Testis (tissue), 3 donors: ENCODE results near the gene TUBB3. TPM values are rescaled to one million over a fixed set of nuclear protein-coding genes. Genes with fewer than 3 reads are reported as not detected.
"Not testable (repeated sequence)": the region's sequence is repeated elsewhere in the genome, so short reads cannot be mapped to it uniquely, and the experiment has no call there.

ENCODE experiments used
- DNase-seq: peaks from one replicate; pipeline ENCODE4 v3.0.0-alpha.2; 2019
- H3K27ac ChIP-seq, 2 donors: fragments of 200-600 bp; sonication (generic); one replicate each; pipeline ENCODE4 v1.5.1; 2019
- H3K27me3 ChIP-seq: fragments of 200-600 bp; sonication (generic); one replicate; pipeline ENCODE4 v1.5.1; 2019
- H3K36me3 ChIP-seq: fragments of 200-600 bp; sonication (generic); one replicate; pipeline ENCODE4 v1.5.1; 2017; ENCODE audit warnings: low read depth; ENCODE audit errors: missing control alignments
- H3K4me1 ChIP-seq: fragments of 200-600 bp; sonication (generic); one replicate; pipeline ENCODE4 v1.5.1; 2019
- H3K4me3 ChIP-seq, 2 donors: fragments of 200-600 bp; sonication (generic); one replicate each; pipeline ENCODE4 v1.5.1; 2017 to 2019
- H3K9me3 ChIP-seq: fragments of 200-600 bp; sonication (generic); one replicate; pipeline ENCODE4 v1.5.1; 2017
- CTCF ChIP-seq, 3 experiments: fragments of 450-650 bp in 2 of 3; fragments of 200-600 bp in 1 of 3; sonication (generic) in 1 of 3; IDR thresholded peaks; one replicate each; pipeline ENCODE4 v1.5.1; 2016 to 2019; ENCODE audit warnings: antibody characterized with exemption in 3 of 3, mild to moderate bottlenecking in 2 of 3, moderate library complexity in 1 of 3
- POLR2A ChIP-seq: fragments of 450-650 bp; IDR thresholded peaks from one replicate; pipeline ENCODE4 v1.6.1; 2017; ENCODE audit warnings: antibody characterized with exemption, mild to moderate bottlenecking, moderate library complexity
- WGBS, 2 donors: methylation state at CpG; one replicate each; pipeline ENCODE4 v1.1.5; 2018; 5-methylcytosine and 5-hydroxymethylcytosine counted together
- intact Hi-C: fragments of 100-400 bp; cut with DNase I; formaldehyde crosslinking; loops from one replicate; pipeline ENCODE4 v1.15.1; 2023; ENCODE audit warnings: low total_unique reads
- polyA plus RNA-seq: library from polyadenylated mRNA; stranded (reverse); fragments of 350-450 nt; fragmentation: Illumina TruSeq; extraction: RNeasy Lipid Tissue Mini Kit (QIAGEN cat#74804); gene quantifications from one replicate; pipeline ENCODE4 v1.2.3, GENCODE V29; 2014; ENCODE audit warnings: low read depth, low replicate concordance; ENCODE audit not compliant: insufficient read depth
- total RNA-seq, 2 donors: library from RNA; depleted of rRNA; stranded (reverse); fragments of >200 nt; gene quantifications; one replicate each; pipeline ENCODE4 v1.2.3, GENCODE V29; 2016

Gene TUBB3
- total and polyA plus RNA-seq, 3 donors from 2014 or later: 38.8 to 61.7 (median 56.5) TPM

GRCh38 chr16:89964201-89964600 is 41.1 kb downstream of the TUBB3 start:
- Histone ChIP-seq H3K36me3 (no peaks in the 10 kb centered on the region), H3K27me3 (no peaks in the 10 kb centered on the region), H3K9me3 (no peaks in the 10 kb centered on the region), H3K27ac (no peak overlapping the region), H3K4me3 (no peak overlapping the region), H3K4me1 (no peaks in the 10 kb centered on the region)
- WGBS, 2 donors: 90% methylated on average over 24 of the region's 25 CpGs; no CpG with 5 or more reads in 1 of the 2 donors
- DNase-seq: no peak
- intact Hi-C loops: no loop called here
- TF ChIP-seq POLR2A (no peak), CTCF (IDR thresholded peaks at IDR 0.05) (no peak)

GRCh38 chr16:89965447-89966225 is 42.5 kb downstream of the TUBB3 start:
- DNase-seq: no peak
- no peaks in the 10 kb centered on the region for H3K9me3 ChIP-seq
- H3K4me3 ChIP-seq: no peak overlapping the region
- no peak overlapping the region for H3K27ac ChIP-seq
- no peaks in the 10 kb centered on the region for H3K4me1 ChIP-seq
- H3K36me3 ChIP-seq: no peaks in the 10 kb centered on the region
- WGBS, 2 donors: 90 to 92% methylated on average over 18 to 30 of the region's 30 CpGs
- intact Hi-C loops: no loop called here
- no peak for TF ChIP-seq POLR2A
- TF ChIP-seq CTCF (IDR thresholded peaks at IDR 0.05): no peak
- no peaks in the 10 kb centered on the region for H3K27me3 ChIP-seq

- no peak overlapping the region for H3K4me3 ChIP-seq
- TF ChIP-seq POLR2A: no peak
- no peak for TF ChIP-seq CTCF (IDR thresholded peaks at IDR 0.05)
- intact Hi-C loops: no loop called here
- WGBS, 2 donors: 79 to 86% methylated on average over 1 to 9 of the region's 9 CpGs
- DNase-seq: no peak
- no peaks in the 10 kb centered on the region for H3K36me3 ChIP-seq
- no peaks in the 10 kb centered on the region for H3K27me3 ChIP-seq
- no peak overlapping the region for H3K27ac ChIP-seq
- peaks cover 8% of the 10 kb centered on the region for H3K4me1 ChIP-seq
- no peaks in the 10 kb centered on the region for H3K9me3 ChIP-seq
These were observed 43.6 kb downstream of the TUBB3 start for GRCh38 chr16:89966756-89967155.

- H3K27ac ChIP-seq, intact Hi-C loops, H3K27me3 ChIP-seq, H3K36me3 ChIP-seq, DNase-seq, H3K4me3 ChIP-seq, H3K9me3 ChIP-seq: not testable (repeated sequence)
- WGBS, 2 donors: 83 to 91% methylated on average over 5 of the region's 5 CpGs
- peaks cover 11% of the 10 kb centered on the region for H3K4me1 ChIP-seq
These were observed 44.3 kb downstream of the TUBB3 start for GRCh38 chr16:89967436-89967835.

- H3K36me3 ChIP-seq, H3K9me3 ChIP-seq, DNase-seq, H3K4me3 ChIP-seq, H3K27me3 ChIP-seq, H3K27ac ChIP-seq, intact Hi-C loops: not testable (repeated sequence)
- 76 to 84% methylated on average over 2 to 11 of the region's 11 CpGs for WGBS, 2 donors
- H3K4me1 ChIP-seq: peaks cover 11% of the 10 kb centered on the region
These were observed 44.9 kb downstream of the TUBB3 start for GRCh38 chr16:89968074-89968473.
